Measurements from ENCODE around the gene MAMDC4.

MAMDC4 gene

DNA sequence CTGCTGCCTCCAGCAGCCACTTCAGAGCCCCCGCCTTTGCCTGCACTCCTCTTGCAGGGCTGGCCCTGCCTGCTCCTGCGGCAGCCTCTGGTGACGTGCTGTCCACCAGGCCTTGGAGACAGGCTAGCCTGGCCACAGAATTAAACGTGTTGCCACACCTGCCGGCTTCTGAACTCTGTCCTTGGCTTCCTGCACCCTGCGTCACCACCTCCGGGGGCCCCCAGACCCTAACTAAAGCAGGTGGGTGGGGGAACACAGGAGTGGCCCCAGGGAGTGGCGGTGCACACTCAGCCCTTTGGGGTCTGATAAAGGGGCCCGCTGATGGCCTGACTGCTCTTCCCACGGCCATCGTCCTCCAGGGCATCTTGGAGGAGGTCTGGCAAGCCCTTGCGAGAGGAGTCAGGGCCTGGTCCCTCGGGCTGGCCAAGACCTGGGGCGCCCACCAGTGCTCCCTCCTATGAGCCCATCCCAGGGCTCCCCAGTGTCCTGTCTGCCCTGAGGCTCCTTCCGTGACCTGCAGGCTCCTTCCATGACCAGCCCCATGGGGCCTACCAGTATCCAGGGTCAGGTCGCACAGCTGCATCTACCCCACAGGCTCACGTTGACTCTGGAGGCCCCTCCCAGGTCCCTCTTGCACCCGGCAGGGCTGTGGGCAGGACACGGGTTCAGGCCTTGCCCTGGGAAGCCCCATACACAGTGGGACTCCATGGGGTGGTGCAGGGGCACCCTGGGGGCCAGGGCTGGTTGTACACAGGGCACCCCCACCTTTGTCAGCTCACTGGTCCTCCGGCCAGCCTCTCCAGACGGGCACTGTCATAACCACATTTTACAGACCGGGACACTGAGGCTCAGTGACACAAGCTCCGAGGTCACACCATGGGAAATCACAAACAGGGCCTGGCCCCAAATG is 1.0 kb upstream of the MAMDC4 start:
- TF ChIP-seq, protein P1, sequence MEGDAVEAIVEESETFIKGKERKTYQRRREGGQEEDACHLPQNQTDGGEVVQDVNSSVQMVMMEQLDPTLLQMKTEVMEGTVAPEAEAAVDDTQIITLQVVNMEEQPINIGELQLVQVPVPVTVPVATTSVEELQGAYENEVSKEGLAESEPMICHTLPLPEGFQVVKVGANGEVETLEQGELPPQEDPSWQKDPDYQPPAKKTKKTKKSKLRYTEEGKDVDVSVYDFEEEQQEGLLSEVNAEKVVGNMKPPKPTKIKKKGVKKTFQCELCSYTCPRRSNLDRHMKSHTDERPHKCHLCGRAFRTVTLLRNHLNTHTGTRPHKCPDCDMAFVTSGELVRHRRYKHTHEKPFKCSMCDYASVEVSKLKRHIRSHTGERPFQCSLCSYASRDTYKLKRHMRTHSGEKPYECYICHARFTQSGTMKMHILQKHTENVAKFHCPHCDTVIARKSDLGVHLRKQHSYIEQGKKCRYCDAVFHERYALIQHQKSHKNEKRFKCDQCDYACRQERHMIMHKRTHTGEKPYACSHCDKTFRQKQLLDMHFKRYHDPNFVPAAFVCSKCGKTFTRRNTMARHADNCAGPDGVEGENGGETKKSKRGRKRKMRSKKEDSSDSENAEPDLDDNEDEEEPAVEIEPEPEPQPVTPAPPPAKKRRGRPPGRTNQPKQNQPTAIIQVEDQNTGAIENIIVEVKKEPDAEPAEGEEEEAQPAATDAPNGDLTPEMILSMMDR (IDR thresholded peaks at IDR 0.05; ENCODE audit: low read depth, low read length, missing control alignments) = no peak
- no peak for DNase-seq (ENCODE audit: extremely low read depth, low read depth)
- H3K4me3 ChIP-seq (replicated peaks; ENCODE audit: low read depth, low read length) = no peak overlapping the region

DNA sequence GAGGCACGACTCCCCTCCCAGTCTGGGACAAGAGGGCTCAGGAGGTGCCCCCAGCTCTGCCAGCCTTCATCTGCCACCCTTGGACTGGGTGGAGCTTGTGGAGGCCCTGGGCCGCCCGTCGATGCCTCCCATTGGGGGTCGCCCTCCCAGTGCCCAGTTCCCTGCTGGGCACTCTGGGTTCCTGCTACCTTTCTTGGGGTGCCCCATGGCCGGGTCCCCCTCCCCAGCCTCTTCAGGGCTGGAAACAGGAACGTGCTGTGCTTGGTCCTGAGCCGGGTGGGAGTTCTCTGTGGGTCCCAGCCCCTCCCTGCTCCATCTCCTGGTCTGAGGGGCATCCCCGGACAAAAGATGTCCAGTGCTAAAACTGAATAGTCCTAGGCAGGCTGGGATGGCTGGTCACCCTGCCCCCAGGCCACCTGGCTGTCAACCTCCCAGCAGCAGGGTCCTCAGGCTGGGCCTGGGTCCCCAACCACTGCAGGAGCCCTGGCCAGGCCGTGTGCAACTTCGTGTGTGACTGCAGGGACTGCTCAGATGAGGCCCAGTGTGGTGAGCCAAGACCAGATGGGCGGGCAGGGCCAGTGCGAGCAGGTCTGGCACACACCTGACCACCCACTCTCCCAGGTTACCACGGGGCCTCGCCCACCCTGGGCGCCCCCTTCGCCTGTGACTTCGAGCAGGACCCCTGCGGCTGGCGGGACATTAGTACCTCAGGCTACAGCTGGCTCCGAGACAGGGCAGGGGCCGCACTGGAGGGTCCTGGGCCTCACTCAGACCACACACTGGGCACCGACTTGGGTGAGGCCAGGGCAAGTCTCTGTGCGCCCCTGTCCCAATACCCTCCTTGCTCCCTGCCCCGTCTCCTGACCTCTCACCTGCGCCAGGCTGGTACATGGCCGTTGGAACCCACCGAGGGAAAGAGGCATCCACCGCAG is 784 bp downstream of the MAMDC4 start:
- no peak overlapping the region for H3K4me3 ChIP-seq (replicated peaks; ENCODE audit: low read depth, low read length)
- TF ChIP-seq, protein P1 (IDR thresholded peaks at IDR 0.05; ENCODE audit: low read depth, low read length, missing control alignments) = no peak
- DNase-seq (ENCODE audit: extremely low read depth, low read depth) = no peak

- no peak overlapping the region for H3K4me3 ChIP-seq (replicated peaks; ENCODE audit: low read depth, low read length)
- DNase-seq (ENCODE audit: extremely low read depth, low read depth) = no peak
- TF ChIP-seq, protein P1 (IDR thresholded peaks at IDR 0.05; ENCODE audit: low read depth, low read length, missing control alignments) = no peak
Observed at GRCh38 chr9:136853596-136854112, 1.5 kb downstream of the MAMDC4 start.

- no peak for DNase-seq (ENCODE audit: extremely low read depth, low read depth)
Observed at GRCh38 chr9:136854113-136854841, 2.1 kb downstream of the MAMDC4 start.

GRCh38 chr9:136854842-136855460 is 2.8 kb downstream of the MAMDC4 start:
- TF ChIP-seq, protein P1 (IDR thresholded peaks at IDR 0.05; ENCODE audit: low read depth, low read length, missing control alignments) = no peak
- no peak for DNase-seq (ENCODE audit: extremely low read depth, low read depth)
- H3K4me3 ChIP-seq (replicated peaks; ENCODE audit: low read depth, low read length) = no peak overlapping the region

More at GRCh38 chr9:136854113-136854841, 2.1 kb downstream of the MAMDC4 start:
- TF ChIP-seq, protein P1 (IDR thresholded peaks at IDR 0.05; ENCODE audit: low read depth, low read length, missing control alignments) = no peak
- no peak overlapping the region for H3K4me3 ChIP-seq (replicated peaks; ENCODE audit: low read depth, low read length)

Measured in HFF-Myc (cell line).